Stimulated activated CD4-positive, alpha-beta T cell treated with anti-CD3 and anti-CD28 coated beads, TNF-alpha, amount 100 ng/mL, for 1 hour (primary cell): ENCODE results near the gene PARVA.

Experiments used
- DNase-seq, 3 donors: peaks; one replicate each; pipeline ENCODE4 v3.0.0-alpha.2; 2020; ENCODE audit warnings: low read depth in 3 of 3, low spot score in 1 of 3

Gene PARVA

GRCh38 chr11:12456651-12457579, 79.5 kb downstream of the PARVA start:
- DNase-seq: no peak

GRCh38 chr11:12458042-12458441, 80.7 kb downstream of the PARVA start:
- no peak for DNase-seq

GRCh38 chr11:12459374-12459773, 82.0 kb downstream of the PARVA start:
- DNase-seq: no peak

DNA sequence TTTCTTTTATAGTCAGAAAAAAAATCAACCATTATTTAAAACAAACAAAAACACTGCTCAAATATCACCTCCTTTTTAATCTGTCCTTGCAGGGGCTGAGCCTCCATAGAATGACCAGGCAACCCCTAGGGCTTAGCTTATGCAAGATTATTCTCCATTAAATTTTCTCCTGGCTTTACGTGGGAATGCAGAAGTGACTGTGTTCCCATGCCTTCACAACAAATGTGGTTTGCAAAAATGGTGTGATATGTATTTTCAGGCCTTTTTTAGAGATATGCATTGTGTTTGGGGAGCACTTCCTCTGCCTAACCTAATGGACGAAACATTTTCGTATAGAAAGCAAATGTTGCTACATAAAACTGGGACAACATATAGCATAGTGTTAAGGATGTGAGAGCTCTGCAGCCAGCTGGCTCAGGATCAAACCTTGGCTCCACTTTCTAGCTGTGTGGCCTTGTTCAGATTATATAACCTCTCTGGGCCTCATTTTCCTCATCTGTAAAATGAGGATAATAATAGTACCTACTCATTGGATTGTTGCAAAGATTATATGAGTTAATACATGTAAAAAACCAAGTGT, 82.6 kb downstream of the PARVA start:
- no peak for DNase-seq

DNA sequence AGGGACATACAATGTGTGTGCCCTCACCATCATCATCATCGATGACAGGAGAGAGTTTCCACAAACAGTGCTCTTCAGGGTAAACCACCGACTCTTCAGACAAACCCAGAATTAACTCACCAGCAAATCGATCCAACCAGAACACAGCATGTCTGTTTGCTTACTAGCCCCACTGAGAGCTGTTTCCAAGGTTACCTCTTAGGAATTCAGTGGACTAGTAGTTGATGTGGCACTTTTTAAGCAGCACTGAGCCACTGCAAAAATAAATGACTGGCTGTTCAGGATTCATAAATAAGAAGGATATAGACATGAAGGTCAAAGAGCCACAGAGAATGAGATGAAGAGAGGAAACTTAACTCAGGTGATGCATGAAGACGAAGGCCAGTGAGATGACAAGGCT, 83.1 kb downstream of the PARVA start:
- DNase-seq: no peak

- no peak for DNase-seq
Measured at GRCh38 chr11:12461516-12461915, 84.1 kb downstream of the PARVA start.

- DNase-seq: no peak
Measured at GRCh38 chr11:12464303-12464702, 86.9 kb downstream of the PARVA start.

DNA sequence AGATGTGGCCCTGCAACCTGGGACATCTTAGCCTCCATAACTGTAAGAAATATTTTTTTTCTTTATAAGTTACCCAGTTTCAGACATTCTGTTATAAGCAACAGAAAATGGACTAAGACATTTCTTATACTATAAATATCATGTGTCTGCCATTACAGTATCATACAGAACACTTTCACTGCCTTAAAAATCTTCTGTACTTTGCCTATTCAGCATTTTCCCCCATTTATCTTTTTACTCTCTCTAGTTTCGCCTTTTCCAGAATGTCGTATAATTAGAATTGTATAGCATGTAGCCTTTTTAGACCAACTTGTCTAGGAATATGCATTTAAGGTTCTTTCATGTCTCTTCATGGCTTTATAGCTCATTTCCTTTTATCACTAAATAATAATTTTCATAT, 88.0 kb downstream of the PARVA start:
- DNase-seq: no peak

- no peak for DNase-seq
Measured at GRCh38 chr11:12467610-12468009, 90.2 kb downstream of the PARVA start.

DNA sequence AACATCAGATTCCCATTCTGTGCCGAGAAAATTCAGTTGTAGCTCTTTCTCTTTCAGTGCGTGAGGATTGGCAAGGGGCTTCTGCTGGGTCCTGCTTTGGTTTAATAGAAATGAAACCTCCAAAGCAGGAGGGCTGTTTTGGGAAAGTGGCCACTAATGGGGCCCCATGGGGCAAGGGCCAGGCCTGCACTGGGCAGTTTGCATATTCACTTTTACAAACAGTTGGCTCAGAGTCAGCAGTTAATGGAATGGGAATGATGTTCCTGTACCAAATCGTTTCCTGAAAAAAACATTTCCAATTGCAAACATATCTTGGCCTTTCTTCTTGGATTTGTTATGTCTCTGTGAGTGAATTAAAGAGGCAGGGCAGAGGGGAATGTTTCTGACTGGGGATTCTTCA, 92.1 kb downstream of the PARVA start:
- DNase-seq: no peak

- DNase-seq: no peak
Measured at GRCh38 chr11:12470236-12470635, 92.9 kb downstream of the PARVA start.

GRCh38 chr11:12472401-12473005, 95.1 kb downstream of the PARVA start:
- no peak for DNase-seq

DNA sequence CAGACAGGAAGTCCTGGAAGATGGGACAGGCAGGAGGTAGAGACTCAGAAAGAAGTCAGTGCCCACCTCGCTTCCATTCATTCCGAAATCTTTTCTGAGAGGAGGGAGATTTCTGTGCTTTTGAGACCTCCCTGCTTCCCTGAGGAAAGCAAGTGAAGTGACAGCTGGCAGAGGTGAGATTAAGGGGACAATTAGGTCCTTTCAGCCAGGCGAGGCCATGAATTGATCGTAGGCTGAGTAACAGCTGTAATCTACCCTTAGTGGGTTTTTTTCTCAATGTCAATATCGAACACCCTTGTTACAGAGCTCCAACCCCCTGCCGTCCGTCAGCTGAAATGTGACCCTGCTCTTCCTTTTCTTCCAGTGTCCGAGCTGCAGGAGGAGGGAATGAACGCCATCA, 96.0 kb downstream of the PARVA start:
- no peak for DNase-seq

GRCh38 chr11:12474871-12475270, 97.5 kb downstream of the PARVA start:
- no peak for DNase-seq

DNA sequence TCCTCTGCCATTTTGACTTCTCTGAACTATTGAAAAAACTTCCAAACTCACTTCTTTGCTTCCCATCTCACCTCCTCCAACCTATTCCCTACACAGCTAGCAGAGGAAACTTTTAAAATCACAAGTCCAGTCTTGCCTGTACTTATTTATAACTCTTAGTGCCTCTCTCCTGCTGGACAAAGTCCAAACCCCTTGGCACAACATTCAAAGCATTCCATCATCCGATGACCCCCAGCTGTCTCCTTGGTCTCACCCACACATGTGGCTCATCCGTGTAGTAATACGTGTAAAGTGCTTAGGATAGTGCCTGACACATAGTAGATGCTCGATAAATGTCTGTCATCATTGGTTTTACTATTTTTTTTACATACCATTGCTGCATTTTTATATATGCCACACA, 101.4 kb downstream of the PARVA start:
- DNase-seq: no peak

DNA sequence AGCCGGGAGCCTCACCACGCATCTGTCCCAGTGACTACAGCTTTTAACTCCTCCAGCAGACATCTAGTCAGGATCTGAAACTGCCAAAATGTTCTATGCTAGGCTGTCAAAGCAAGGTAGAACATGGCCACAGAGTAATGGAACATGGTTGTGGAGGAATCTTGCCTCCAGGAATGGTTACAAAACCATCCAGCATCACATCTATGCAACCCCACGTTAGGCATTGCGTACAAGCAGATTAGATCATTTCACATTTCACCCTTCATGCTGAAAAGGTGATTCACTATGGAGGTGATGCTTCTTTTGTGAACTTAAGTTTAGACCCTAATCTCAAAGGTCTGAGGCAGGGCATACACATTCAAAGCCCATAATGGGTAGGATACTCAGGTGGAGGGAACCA, 103.0 kb downstream of the PARVA start:
- DNase-seq: no peak

DNA sequence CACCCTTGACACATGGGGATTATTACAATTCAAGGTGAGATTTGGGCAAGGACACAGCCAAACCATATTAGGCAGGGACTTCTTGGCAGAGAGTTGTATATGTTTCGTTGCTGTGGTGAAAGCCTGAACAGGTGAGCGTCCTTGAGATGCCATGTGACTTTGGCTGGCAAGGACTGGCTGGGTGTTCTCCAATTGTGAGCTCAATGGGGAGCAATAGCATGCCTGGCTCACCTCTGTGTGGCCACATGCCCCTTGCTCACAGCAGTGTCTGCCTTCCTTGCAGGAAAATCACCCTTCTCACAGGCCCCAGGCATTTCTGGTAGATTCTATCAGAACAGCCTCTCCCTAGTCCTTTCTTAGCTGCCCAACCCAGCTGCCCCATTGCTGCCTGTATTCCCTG, 105.5 kb downstream of the PARVA start:
- no peak for DNase-seq

- no peak for DNase-seq
Measured at GRCh38 chr11:12483604-12484003, 106.2 kb downstream of the PARVA start.

DNA sequence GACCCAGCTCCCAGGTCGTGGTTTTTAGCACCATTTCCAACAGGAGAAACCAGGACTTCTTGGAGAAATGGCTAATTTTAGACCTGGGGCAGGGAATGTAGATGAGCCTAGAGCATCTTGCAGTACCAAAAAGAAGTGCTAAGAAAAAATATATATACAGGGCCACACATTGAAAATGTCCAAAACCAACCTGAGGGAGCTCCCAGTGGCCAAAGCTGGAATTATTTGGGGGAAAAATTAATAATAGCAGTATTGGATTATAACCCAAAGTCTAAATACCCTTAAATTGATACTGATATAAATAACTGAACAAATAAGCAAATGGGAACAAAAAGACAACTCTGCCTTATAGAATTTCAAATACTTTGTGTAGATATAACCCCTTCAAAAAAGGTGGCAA, 108.0 kb downstream of the PARVA start:
- no peak for DNase-seq

DNA sequence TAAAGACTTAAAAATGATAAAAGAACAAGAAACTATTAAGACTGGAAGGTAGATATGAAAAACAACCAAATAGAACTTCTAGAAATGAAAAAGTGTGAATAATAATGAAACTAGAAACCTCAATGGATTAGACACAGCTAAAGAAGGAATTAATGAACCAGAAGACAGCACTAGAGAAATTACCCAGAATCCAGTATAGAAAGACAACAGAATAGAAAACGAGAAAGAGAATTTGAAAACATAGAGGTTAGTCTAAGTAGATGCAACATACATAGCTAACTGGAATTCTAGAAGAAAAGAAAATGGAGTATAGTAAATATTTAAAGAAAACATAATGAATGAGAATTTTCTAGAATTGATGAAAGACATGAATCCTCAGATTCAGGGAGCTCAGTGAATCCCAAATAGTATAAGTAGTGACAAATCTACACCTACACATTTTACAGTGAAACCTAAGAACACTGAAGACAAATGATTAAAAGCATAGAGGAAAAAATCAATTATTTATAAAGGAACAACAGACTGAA, 111.9 kb downstream of the PARVA start:
- DNase-seq: no peak

- DNase-seq: no peak
Measured at GRCh38 chr11:12494699-12495098, 117.3 kb downstream of the PARVA start.
